ENCODE measurements around the gene ZNF862. TPM values are rescaled to one million over a fixed set of nuclear protein-coding genes. Genes with fewer than 3 reads are reported as not detected.

The ZNF862 gene
- total RNA-seq, result 10 to 100 TPM in 2 of 4 donors, 1 to 10 TPM in 2; 2.9 to 10.7 (median 7.0) TPM

- ATAC-seq (peak; percentile 98 to 99), DNase-seq (peak; percentile 97 to 98)
- Histone ChIP-seq H3K27ac (peak within 1 kb of the TSS; percentile 80 to 95 (median 90)), H3K36me3 (no peaks in the 10 kb centered on the region), H3K4me1 (peaks cover 23 to 24% of the 10 kb centered on the region in 2 donors), H3K9me3 (no peaks in the 10 kb centered on the region), H3K4me3 (peak within 1 kb of the TSS; percentile 76 to 99 (median 87)), H3K27me3 (no peaks in the 10 kb centered on the region)
- in situ Hi-C loops (cut with MboI; ENCODE audit: low sequenced_read_pairs in 4 of 4), result no loop called here
- TF ChIP-seq POLR2A (IDR thresholded peaks at IDR 0.05), result peak; percentile 62 to 85
- TF ChIP-seq CTCF (IDR thresholded peaks at IDR 0.05 in 4 of 5, conservative IDR thresholded peaks at IDR 0.05 in 1 of 5), result no peak
- intact Hi-C loops (cut with DNase I; ENCODE audit: low total_unique reads), result loop anchor here (1.0 to 5.0 kb wide), 4 partner anchors 35 to 214 kb away; partner anchors contain the start of gene ATP6V0E2
These were observed at the start of gene ZNF862 for GRCh38 chr7:149838224-149838991. Gene ZNF862 (plus strand): TSS chr7:149838375. CDS start chr7:149838612, 237 bp downstream.

- no peak overlapping the region for H3K4me3 ChIP-seq
- H3K36me3 ChIP-seq, result no peaks in the 10 kb centered on the region
- intact Hi-C loops (cut with DNase I; ENCODE audit: low total_unique reads), result no loop called here
- H3K4me1 ChIP-seq, result no peaks in the 10 kb centered on the region
- DNase-seq (no peak), ATAC-seq (no peak)
- peaks cover 25 to 32% (median 30%) of the 10 kb centered on the region in 3 donors for H3K27me3 ChIP-seq
- TF ChIP-seq POLR2A (IDR thresholded peaks at IDR 0.05), result no peak
- no peak for TF ChIP-seq CTCF (IDR thresholded peaks at IDR 0.05 in 4 of 5, conservative IDR thresholded peaks at IDR 0.05 in 1 of 5)
- no peaks in the 10 kb centered on the region for H3K9me3 ChIP-seq
- H3K27ac ChIP-seq, result no peak overlapping the region
- in situ Hi-C loops (cut with MboI; ENCODE audit: low sequenced_read_pairs in 4 of 4), result no loop called here
These were observed 49.1 kb upstream of the ZNF862 start for GRCh38 chr7:149789101-149789500.

- H3K27me3 ChIP-seq, result peaks cover 25 to 32% (median 30%) of the 10 kb centered on the region in 3 donors
- intact Hi-C loops (cut with DNase I; ENCODE audit: low total_unique reads), result no loop called here
These were observed 48.0 kb upstream of the ZNF862 start for GRCh38 chr7:149790146-149790548.

GRCh38 chr7:149790754-149791360, 47.3 kb upstream of the ZNF862 start:
- in situ Hi-C loops (cut with MboI; ENCODE audit: low sequenced_read_pairs in 4 of 4), result no loop called here
- peaks cover 25 to 32% (median 30%) of the 10 kb centered on the region in 3 donors for H3K27me3 ChIP-seq

More at GRCh38 chr7:149790146-149790548, 48.0 kb upstream of the ZNF862 start:
- in situ Hi-C loops (cut with MboI; ENCODE audit: low sequenced_read_pairs in 4 of 4), result no loop called here
- no peaks in the 10 kb centered on the region for H3K36me3 ChIP-seq
- TF ChIP-seq POLR2A (IDR thresholded peaks at IDR 0.05) (no peak), CTCF (IDR thresholded peaks at IDR 0.05 in 4 of 5, conservative IDR thresholded peaks at IDR 0.05 in 1 of 5) (peak in 4 of 5 experiments; percentile 23 to 43 (median 29))
- ATAC-seq, result no peak
- DNase-seq, result no peak
- no peaks in the 10 kb centered on the region for H3K9me3 ChIP-seq
- H3K4me1 ChIP-seq, result no peaks in the 10 kb centered on the region
- H3K4me3 ChIP-seq, result no peak overlapping the region
- H3K27ac ChIP-seq, result no peak overlapping the region

More at GRCh38 chr7:149790754-149791360, 47.3 kb upstream of the ZNF862 start:
- Histone ChIP-seq H3K36me3 (no peaks in the 10 kb centered on the region), H3K4me1 (no peaks in the 10 kb centered on the region), H3K9me3 (no peaks in the 10 kb centered on the region), H3K4me3 (no peak overlapping the region), H3K27ac (no peak overlapping the region)
- intact Hi-C loops (cut with DNase I; ENCODE audit: low total_unique reads), result no loop called here
- TF ChIP-seq POLR2A (IDR thresholded peaks at IDR 0.05) (no peak), CTCF (IDR thresholded peaks at IDR 0.05 in 4 of 5, conservative IDR thresholded peaks at IDR 0.05 in 1 of 5) (no peak)
- ATAC-seq (no peak), DNase-seq (no peak)
